HG03354 (cell line): ENCODE data around the gene CHST6.
A peak's percentile ranks its signal among the peaks of the same experiment; 100 is the strongest.
"Not testable (repeated sequence)": the region's sequence is repeated elsewhere in the genome, so short reads cannot be mapped to it uniquely, and the experiment has no call there.

Experiments used
- ATAC-seq: cut with Tn5 transposase; IDR thresholded peaks from one replicate; pipeline ENCODE4 v1.9.1; 2021; ENCODE audit warnings: mild to moderate bottlenecking; ENCODE audit not compliant: unreplicated experiment, poor library complexity, severe bottlenecking

The CHST6 gene

DNA sequence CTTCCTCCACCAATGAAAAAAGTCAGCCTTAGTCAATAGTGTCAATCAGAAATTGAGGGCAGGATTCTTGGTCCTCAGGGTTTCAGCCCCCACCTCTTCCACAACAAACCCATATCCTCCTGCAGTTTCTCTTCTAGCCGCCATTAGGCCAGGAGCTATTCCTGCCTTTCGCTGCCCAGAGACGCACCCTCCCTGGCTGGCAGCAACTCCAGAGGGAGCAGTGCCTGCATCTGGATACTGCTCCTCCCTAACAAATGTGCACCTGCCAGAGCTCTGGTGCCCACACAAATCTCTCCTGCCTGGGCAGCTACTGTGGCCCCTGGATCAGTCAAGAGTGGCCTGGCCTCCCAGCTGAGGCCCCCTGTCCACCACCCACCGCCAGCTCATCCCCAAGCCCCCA is 38.8 kb downstream of the CHST6 start:
- not testable (repeated sequence) for ATAC-seq

DNA sequence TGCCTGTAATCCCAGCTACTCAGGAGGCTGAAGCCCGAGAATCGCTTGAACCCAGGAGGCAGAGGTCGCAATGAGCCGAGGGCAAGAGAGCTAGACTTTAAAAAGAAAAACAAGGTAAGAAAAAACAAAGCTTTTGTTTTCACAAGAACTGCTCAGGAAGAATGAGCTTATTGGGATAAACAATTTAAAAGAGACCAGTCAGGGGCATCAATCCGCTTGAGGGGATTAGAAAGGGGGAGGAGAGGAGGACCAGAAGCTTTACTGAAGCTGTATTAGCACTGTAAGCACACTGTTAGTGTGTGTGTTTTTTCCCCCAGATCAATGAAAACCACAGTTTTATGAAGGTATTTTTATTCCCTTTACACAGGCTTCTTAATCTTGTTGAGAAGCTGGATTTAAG is 39.6 kb downstream of the CHST6 start:
- no peak for ATAC-seq

GRCh38 chr16:75452464-75453190 is 42.6 kb downstream of the CHST6 start:
- ATAC-seq = no peak

- ATAC-seq = peak; percentile 49
Measured at GRCh38 chr16:75446416-75446815, 48.8 kb downstream of the CHST6 start.

DNA sequence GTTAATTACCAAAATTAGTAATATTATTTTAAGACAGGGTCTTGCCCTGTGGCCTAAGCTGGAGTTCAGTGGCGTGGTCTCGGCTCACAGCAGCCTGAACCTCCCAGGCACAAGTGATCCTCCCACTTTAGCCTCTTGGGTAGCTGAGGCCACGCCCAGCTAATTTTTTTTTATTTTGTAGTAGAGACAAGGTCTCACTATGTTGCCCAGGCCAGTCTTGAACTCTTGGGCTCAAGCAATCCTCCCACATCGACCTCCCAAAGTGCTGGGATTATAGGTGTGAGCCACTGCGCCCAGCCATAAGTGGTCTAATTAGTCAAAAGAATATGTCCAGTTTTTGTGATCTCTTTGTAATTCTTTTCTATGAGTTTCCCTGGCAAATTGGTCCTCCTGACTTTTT is 49.9 kb downstream of the CHST6 start:
- ATAC-seq = no peak

DNA sequence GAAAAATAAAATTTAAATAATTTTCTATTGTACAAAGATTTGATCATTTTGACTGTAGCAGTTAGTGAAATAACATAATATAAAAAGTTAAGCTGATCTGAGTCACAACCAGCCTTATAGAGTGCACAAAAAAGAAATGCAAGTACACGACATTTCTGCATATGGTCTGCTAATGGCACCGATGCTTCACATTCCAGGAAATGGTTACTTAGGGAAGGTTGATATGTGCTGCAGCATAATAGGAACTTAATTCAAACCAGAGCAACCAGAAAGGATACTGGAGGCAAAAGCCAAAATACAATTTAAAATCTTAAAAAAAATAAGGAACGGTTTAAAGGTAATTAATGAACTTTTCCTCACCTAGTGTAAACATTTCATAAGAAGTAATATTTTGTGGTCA is 51.9 kb downstream of the CHST6 start:
- ATAC-seq = no peak

DNA sequence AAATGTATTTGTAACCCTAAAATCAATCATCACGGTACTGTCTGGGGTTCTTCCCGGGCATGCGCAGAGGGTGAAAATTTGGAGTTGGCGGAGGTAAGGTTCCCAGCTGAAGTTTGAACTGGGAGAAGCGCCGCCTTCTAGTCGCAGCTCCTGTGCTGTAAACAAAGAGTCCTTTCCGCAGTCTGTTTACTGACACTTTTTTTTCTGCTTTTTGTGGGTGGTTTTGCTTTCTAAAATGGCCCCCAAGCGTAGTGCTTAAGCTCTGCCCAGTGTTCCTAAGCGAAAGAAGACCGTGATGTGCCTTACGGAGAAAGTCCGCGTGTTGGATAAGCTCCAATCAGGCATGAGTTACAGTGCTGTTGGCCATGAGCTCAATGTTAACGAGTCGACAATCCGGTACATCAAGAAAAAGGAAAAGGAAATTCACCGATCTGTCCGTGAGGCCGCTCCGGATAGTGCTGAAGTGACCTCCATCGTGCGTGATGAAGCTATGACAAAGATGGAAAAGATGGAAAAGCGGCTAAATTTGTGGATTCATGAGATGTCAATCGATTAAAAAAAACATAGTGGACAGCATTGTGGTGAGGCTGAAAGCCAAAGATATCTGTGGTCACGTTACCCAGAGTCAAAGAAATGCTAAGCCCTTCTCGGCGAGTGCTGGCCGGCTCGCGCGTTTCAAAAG is 61.4 kb downstream of the CHST6 start:
- peak; percentile 64 for ATAC-seq

GRCh38 chr16:75432828-75433731 is 62.2 kb downstream of the CHST6 start, which contains the start of gene CFDP1:
Gene CFDP1 (minus strand): TSS chr16:75433503. CDS start chr16:75433352, 151 bp downstream.
- ATAC-seq = peak; percentile 93

DNA sequence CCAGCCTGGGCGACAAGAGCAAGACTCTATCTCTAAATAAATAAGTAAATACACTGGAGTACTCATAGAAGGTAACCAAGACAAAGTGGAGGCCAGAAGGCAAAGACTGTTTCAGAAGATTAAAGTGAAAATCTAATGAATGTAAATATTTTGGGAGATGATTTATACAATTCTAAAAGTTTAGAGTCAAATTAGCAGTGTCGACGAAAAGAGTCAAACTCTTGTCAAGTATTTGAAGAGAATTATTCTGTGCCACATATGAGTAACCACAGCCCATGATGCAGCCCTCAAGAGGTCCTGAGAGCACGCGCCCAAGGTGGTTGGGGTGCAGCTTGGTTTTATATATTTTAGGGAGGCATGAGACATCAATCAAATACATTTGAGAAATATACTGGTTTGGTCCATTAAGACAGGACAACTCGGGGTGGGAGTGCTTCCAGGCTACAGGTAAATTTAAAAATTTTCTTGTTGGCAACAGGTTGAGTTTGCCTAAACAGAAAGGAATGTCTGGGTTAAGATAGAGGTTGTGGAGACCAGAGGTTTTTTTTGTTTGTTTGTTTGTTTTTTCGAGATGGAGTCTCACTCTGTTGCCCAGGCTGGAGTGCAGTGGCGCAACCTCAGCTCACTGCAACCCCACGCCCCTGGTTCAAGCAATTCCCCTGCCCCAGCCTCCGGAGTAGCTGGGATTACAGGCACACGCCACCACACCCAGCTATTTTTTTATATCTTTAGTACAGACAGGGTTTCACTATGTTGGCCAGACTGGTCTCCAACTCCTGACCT is 65.4 kb downstream of the CHST6 start:
- ATAC-seq = no peak

DNA sequence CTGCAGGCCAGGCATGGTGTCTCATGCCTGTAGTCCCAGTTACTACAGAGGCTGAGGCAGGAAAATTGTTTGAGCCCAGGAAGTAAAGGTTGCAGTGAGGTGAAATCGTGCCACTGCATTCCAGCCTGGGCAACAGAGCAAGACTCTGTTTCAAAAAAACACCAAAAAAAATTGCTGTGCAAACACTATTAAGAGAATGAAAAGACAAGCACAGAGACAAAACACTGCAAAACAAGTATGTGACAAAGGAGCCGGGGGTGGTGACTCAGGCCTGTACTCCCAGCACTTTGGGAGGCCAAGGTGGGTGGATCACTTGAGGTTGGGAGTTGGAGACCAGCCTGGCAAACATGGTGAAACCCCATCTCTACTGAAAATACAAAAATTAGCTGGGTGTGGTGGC is 68.7 kb downstream of the CHST6 start:
- not testable (repeated sequence) for ATAC-seq

GRCh38 chr16:75424105-75424762 is 71.0 kb downstream of the CHST6 start:
- not testable (repeated sequence) for ATAC-seq

DNA sequence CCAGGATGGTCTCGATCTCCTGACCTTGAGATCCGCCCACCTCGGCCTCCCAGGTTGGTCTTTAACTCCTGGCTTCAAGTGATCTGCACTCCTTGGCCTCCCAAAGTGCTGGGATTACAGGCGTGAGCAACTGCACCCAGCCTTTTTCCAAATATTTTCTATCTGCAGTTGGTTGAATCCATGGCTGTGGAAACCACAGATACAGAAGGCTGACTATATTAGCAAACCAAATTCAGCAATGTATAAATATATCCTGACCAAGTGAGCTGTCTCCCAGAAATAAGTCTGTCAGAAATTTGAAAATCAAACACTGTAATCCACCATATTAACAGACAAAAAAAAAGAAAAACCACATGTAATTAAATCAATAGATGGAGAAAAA is 71.5 kb downstream of the CHST6 start:
- ATAC-seq = no peak
